GM18505 (cell line): ENCODE results near the gene STPG3.
"Not testable (repeated sequence)": the region's sequence is repeated elsewhere in the genome, so short reads cannot be mapped to it uniquely, and the experiment has no call there.

Experiments
- ATAC-seq: cut with Tn5 transposase; IDR thresholded peaks from one replicate; pipeline ENCODE4 v1.9.1; 2021; ENCODE audit not compliant: unreplicated experiment
- POLR2A ChIP-seq: IDR thresholded peaks from 4 replicates; pipeline ENCODE4 v1.6.1; 2011; ENCODE audit warnings: borderline replicate concordance; ENCODE audit not compliant: insufficient read depth, insufficient read length; ENCODE audit errors: extremely low read depth

Gene STPG3

GRCh38 chr9:137253717-137254623 is 2.9 kb downstream of the STPG3 start:
- no peak for TF ChIP-seq POLR2A
- ATAC-seq, result no peak

- peak; percentile 77 for ATAC-seq
- peak; percentile 63 for TF ChIP-seq POLR2A
Observed at GRCh38 chr9:137254624-137255447, 3.8 kb downstream of the STPG3 start, which contains the start of gene NELFB. TSS of gene NELFB (plus strand) at chr9:137255327.

DNA sequence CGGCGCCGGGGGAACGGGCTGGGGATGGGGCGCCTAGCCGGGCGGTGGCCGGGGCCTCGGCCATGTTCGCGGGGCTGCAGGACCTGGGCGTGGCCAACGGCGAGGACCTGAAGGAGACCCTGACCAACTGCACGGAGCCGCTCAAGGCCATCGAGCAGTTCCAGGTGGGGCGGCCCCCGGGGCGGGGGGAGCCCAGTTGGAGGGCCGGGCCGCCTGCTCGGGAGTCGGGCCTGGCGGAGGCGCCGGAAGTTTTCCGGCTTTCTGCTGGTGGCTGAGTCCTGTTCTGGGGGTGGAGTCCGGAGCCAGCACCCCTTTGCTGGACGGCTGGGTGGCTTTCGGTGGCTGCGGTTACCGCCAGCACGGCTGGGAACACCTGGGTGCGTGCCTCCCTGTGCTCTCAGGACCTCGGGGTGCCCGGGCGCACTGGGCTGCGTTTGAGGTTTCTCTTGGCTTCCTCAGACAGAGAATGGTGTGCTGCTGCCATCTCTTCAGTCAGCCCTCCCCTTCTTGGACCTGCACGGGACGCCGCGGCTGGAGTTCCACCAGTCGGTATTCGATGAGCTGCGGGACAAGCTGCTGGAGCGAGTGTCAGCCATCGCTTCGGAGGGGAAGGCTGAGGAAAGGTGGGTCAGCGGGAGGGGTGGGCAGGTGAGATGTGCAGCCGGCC is 4.5 kb downstream of the STPG3 start:
- no peak for TF ChIP-seq POLR2A
- no peak for ATAC-seq

GRCh38 chr9:137256362-137256761 is 5.3 kb downstream of the STPG3 start:
- no peak for ATAC-seq
- no peak for TF ChIP-seq POLR2A

DNA sequence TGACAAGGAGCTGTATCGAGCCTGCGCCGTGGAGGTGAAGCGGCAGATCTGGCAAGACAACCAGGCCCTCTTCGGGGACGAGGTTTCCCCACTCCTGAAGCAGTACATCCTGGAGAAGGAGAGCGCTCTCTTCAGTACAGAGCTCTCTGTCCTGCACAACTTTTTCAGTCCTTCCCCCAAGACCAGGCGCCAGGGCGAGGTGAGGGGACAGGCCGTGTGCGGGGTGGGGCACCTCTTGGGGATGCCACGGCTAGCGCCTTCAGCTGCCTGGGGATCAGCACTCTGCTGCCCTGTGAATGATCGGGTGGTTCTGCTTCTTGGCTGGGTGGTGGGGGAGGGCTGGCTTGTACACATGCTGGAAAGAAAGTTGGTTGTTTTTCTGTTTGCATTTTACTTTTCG is 5.8 kb downstream of the STPG3 start:
- ATAC-seq, result no peak
- no peak for TF ChIP-seq POLR2A

DNA sequence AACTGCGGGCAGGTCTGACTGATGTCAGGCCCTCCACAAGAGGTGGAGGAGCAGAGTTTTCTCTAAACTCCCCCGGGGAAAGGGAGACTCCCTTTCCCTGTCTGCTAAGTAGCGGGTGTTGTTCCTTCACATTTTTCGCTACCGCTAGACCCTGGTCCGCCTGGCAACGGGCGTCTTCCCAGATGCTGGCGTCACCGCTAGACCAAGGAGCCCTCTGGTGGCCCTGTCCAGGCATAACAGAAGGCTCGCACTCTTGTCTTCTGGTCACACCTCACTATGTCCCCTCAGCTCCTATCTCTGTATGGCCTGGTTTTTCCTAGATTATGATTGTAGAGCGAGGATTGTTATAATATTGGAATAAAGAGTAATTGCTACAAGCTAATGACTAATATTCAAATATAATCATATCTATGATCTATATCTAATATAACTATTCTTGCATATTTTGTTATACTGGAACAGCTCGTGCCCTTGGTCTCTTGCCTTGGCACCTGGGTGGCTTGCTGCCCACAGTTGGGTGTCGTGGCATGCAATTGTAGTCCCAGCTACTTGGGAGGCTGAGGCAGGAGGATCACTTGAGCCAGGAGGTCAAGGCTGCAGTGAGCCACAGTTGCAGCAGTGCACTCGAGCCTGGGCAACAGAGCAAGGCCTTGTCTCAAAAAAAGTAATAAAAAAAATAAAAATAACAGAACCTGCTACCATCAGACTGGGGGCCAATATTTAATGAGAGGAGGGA is 11.3 kb downstream of the STPG3 start:
- ATAC-seq, result not testable (repeated sequence)

DNA sequence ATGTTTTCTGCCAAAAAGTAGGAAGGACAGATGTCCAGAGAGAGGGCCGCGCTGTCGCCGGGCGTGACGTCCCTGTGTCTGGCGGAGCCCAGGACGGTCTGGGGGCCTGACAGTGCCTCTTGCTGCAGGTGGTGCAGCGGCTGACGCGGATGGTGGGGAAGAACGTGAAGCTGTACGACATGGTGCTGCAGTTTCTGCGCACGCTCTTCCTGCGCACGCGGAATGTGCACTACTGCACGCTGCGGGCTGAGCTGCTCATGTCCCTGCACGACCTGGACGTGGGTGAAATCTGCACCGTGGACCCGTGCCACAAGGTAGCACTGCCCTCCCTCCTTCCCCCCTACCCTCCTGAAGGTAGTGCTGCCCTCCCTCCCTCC is 11.8 kb downstream of the STPG3 start:
- ATAC-seq, result no peak
- TF ChIP-seq POLR2A, result no peak

DNA sequence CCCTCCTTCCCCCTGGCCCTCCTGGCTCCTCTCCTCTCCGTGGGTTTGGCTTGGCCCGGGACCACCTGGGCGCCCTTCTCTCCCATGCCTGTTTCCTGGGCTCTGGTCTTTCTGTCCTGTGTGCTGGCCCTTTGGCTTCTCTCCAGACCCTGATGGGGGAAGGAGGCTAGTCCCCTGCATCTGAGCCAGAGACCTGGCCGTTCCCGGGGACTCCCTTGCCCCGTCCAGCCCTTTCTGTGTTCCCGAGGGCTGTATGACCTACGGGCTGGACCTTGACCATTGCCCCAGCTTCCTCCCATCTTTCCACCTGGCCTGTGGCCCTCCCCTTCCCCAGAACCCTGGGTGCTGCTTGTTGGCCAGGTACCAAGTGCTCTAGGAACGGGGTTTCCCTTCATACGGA is 12.4 kb downstream of the STPG3 start:
- ATAC-seq, result no peak
- no peak for TF ChIP-seq POLR2A

DNA sequence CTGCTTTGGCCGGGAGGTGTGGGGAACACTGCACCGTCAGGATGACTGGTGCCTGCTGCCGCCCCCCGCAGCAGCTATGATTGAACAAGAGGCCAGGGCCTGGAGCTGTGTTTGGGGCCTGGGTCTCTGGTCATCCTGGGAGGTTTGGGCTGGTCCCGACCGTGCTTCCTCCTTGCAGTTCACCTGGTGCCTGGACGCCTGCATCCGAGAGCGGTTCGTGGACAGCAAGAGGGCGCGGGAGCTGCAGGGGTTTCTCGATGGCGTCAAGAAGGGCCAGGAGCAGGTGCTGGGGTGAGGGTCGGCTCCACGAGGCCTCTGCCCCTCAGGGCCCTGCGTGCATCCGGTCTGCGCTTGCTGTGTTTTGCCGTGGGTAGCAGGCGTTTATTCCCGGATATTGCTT is 13.0 kb downstream of the STPG3 start:
- ATAC-seq, result no peak
- TF ChIP-seq POLR2A, result no peak

DNA sequence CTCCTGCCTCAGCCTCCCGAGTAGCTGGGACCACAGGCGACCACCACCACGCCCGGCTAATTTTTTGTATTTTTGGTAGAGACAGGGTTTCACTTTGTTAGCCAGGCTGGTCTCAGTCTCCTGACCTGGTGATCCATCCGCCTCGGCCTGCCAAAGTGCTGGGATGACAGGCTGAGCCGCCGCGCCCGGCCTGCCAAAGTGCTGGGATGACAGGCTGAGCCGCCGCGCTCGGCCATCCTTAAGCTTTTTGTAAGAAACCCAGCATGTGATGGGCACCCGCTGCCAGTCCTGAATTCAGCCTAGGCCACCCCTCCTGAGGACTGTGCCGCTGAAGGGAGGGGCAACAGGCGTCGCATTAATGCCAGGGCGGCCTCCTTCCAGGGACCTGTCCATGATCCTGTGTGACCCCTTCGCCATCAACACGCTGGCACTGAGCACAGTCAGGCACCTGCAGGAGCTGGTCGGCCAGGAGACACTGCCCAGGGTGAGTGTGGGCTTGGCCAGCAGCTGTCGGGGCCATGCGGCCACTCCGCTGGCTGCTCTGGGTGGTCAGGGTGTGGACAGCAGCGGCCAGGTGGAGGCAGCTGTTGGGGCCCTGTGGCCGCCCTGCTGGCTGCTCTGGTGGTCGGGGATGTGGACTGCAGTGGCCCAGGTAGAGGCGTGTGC is 14.5 kb downstream of the STPG3 start:
- no peak for TF ChIP-seq POLR2A
- ATAC-seq, result no peak

- no peak for ATAC-seq
- TF ChIP-seq POLR2A, result no peak
Observed at GRCh38 chr9:137266162-137266527, 15.1 kb downstream of the STPG3 start.
